Astrocyte (in vitro differentiated cells and primary cell): Measurements from ENCODE around the gene FEZF2.

Experiments used
- CTCF ChIP-seq: IDR thresholded peaks from 2 replicates; pipeline ENCODE4 v1.5.1; 2011; ENCODE audit warnings: low read depth, mild to moderate bottlenecking, inconsistent platforms, low read length, moderate library complexity; ENCODE audit not compliant: insufficient read depth
- EZH2 ChIP-seq: IDR thresholded peaks from 2 replicates; pipeline ENCODE4 v1.6.1; 2012; ENCODE audit warnings: mild to moderate bottlenecking, low read length, inconsistent platforms; ENCODE audit not compliant: insufficient read depth

- TF ChIP-seq EZH2 (no peak), CTCF (no peak)
These were observed 7.8 kb downstream of the FEZF2 start for GRCh38 chr3:62365391-62366125.
